NOMO-1 (cell line): Measurements from ENCODE around the gene LAMTOR2.

ENCODE experiments used
- DNase-seq, 2 experiments: peaks; one replicate each; lab custom pipeline; 2025; ENCODE audit not compliant: unreplicated experiment in 2 of 2; lab: John Stamatoyannopoulos, UW

The LAMTOR2 gene

DNA sequence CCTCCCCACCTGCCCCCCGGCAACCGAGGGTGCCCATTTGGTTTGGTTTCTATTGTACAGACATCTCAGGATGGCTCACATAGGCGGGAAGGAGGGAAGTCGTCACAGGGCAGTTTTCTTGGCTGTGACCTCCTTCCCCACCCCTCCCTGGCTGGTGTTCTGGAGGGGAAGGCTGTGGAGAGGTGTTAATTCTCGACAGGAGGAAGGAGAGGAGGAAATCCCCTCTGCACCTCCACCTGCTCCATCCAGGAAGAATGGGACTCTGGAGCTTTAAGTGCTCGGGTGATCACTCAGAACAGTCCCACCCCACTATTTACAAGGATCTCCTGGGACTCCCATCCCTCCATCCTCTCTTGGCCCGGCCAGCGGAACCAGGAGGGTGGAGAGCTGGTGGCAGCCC lies 20.1 kb downstream of the LAMTOR2 start:
- DNase-seq: no peak

DNA sequence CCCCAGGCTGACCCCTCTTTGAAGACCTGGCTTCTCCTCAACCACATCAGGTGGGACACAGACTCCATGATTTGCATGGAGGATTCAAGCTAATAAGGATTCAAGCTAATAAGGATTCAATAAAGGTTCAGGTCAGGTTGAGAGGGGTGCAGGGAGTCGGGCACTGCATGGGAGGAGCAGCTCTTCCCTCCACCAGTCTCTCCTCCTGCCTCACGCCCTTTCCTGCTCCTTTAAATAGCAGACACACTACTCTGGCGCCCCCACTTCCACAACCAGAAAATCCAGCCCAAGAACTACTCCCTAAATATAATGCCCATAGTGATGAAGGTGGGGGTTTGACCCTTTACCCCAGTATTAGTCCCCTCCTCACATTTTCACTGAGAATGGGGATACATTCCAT lies 20.6 kb downstream of the LAMTOR2 start:
- DNase-seq: no peak

DNA sequence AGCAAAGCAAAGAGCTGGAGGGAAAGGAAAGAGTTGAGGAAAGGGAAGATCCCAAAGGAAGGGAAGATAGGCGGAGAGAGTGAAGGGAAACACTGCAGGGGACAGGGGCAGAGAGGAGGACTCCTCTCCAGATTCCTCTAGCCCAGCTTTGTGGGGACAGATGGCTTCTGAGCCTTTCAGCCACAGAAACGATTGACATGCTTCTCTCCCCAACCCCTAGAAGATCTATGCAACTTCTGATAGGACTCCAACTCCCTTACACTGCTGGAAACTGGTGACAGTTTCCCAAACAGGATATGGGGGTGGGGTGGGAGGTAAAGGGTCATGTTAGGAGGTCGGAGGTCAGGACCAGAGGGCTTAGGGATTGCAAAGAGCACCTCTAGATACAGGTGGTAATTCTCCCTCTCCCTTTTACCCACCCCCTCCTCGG lies 21.2 kb downstream of the LAMTOR2 start:
- DNase-seq: no peak

DNA sequence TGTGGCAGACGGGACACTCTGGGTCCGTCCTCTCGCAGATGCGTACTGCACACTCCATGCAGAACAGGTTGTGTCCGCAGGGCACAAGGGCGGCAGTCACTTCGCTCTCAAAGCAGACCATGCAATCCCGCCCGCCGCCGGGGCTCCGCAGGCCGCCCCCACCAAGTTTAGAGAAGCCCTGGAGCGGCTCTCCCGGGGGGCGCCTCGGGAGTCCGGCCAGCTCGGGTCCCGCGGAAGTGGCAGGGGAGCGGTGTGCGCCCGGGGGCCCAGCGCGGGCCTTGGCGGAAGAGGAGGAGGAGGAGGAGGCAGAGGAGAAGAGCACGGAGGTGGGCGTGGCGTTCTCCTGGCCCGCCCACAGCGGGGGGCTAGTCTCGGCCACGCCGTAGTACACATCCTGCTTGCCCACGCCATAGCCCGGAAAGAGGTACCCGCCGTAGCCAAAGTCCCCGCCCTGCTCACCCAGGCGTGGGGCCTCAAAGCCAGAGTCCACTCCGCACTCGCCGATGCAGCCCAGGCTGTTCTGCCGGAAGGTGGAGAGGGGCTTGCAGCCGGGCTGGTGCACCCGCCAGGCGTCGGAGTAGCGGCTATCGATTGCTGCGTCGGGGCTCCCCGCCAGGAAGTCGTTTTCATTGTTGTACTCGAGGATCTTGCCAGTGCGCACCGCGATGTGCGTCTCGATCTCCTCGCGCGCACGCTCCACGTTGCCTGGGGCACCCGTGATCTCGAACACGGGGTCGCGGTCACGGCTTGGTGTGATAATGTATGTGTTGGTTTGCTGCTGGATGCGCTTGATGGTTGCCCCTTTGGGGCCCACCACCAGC lies 22.2 kb downstream of the LAMTOR2 start:
- no peak for DNase-seq

DNA sequence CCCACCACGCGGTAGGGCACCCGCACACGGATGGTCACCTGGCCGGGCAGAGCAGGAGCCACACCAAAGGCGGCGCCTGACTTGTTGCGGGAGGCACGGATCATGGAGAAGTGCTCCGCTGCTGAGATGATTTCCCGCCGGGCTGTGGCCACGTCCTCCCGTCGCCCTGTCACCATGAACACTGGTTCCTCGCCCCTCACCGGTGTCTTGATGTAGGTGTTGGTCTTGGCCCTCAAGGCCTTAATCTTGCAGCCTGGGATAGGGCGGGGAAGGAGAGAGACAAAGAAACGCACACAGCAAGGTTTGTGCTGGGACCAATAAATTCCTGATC lies 22.8 kb downstream of the LAMTOR2 start:
- no peak for DNase-seq

DNA sequence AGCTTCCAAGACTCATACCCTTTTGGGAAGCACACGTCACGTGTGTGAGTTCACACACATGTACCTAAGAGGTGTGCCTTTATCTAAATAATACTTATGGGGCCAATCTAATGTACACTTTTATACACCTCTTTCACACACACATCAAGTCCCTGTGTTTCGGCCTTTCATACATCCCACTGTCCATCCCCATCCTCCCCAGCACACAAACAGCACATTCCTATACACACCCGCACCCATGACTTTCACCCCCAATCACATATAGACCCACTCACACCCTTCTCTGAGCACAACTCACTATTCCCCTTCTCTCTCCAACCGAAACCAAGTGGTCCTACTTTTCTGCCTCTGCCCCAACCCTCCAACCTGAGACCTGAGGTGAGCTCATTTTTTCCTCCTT lies 24.1 kb downstream of the LAMTOR2 start:
- no peak for DNase-seq

DNA sequence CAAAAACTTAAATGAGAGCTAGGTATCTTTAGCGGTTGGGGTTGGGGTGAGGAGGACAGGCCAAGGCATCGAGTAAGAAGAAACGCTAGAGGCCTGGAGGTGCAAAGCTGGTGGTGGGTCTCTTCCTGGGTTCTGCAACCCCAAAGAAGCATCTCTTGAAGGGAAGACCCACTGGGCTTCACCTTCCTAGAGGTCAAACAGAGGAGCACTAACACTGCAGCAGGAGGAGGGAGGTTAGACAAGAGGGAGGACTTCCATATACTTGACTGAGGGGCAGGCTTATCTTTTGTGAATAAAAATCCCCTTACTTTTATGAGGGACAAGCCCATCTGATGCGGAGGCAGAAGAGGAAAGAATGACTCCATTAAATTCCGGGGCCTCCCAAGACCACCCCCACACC lies 25.2 kb downstream of the LAMTOR2 start:
- DNase-seq: no peak

DNA sequence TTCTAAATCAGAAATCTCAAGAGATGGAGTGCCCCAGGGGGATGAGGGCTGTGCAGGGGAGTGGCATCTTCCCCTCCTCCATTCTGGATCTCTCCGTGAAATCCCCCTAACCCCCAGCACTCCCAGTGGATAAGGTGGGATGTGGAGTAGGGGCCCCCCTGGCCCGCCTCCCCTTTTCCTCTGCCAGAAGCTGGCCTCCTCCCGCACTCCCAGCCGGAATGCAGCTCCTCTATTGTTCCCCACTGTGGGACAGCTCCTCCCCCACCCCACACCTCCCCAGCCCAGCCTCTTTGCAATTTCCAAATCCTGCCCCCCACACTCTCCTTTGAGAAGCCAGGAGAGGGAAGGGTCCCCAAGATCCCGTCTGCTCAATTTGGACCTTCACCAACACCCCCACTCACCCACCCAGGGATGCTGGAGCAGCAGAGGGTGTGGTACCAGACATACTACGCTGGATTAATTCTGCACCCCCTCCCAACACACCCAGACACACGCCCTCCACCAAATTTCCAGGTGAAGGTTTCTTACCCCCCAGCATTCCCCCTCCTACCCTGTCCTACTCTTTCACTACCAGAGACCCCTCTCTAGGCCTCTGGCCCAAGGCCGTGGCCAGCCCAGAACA lies 25.8 kb downstream of the LAMTOR2 start:
- no peak for DNase-seq

DNA sequence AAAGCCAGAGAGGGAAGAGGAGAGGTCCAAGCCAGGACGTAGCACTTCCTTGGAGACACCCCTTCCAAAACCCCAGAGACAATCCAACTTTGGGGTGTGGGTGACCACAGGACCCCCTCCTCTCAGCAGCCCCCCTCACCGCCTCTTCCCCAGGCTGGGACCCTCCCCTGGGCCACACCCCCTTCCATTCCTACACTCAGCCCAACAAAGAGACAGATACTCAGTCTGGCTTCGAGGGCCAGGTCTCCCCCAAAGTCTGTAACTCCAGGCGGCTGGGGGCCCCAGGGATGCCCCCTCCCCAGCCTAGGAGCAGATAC lies 26.2 kb downstream of the LAMTOR2 start:
- DNase-seq: no peak

DNA sequence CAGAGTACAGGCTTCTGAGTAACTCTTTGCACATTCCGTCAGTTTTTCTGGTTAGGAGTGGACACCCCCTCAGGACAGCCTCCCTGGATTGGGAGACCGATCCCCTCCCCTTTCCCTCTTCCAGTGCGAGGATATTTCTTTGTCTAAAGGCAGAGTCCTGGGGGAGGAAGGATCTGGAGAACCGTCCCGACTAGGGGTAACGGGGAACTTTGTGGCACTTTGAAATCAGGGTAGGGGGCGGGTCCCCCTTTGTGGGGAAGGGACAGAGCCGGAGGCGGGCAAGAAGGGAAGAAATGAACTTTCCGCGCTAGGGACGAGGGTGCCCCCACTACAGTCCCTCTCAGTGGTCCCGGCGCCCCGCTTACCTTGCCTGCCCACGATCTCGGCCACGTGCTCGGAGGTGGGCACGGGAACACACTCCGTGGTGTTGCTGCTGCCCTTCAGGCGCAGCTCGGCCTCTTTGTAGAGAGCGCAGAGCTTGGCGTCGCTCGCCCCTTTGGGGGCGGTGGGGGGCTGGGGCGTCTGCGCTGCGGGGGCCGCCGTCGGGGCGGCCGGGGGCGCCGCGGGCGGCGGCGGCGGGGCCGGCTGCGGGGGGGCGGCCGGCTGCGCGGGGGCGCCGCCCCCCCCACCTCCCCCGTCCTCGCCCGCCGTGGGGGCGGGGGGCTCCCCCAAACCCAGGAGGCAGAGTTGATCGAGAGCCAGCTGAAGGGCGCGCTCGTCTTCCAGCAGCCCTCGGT lies 26.8 kb downstream of the LAMTOR2 start:
- no peak for DNase-seq

DNA sequence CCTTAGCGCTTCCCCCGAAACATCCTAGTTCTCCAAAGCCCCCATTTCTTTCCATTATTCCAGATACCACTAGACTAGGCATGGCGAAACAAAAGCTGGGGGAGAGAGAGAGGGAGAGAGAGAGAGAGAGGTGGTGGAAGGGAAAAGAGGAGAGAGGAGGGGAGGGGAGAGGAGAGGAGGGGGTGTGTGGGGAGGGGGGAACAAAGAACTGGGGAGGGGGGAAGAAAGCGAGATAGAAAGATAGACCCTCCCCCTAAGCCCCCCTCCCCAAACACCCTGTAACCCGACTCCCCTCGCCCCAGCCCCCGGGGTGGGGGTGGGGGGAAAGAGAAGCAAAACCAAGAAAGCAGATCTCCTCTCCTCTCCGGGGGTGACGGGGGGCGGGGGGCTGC lies 27.3 kb downstream of the LAMTOR2 start:
- no peak for DNase-seq

DNA sequence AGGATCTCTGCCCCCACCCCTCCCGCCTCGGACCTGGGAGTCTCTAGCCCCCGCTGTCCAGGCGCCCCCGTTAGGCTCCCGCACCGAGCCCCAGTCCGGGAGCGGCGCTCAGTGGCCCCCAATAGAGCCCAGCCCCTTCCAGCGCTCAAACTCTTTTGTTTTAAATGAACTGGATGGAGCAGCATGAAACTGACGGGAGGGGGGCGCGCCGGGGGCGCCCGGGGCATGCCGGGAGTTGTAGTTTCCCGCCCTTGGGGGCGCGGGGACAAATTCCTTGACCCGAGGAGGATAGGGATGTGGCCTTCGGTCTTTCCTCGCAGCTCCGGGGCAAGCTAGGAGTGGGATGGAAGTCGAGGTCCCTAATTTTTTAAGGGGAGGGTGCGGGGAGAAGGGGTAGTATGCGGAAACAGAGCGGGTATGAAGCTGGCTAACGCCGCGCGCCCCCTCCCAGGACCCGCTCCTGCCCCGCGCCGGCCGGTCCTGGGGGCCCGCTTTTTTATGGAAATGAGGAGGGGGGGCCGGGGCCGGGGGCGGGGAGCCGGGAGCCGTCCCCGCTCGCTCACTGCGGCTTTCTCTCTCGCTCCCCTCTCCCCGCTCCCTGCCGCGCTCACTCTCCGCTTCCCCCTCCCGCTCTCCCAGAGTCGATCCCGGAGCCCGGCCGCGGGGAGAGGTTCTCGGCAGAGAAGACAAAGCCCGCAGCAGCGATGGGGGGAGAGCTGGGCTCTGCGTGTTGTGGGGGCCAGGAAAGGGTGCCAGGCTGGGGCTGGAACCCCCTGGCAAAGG lies 27.9 kb downstream of the LAMTOR2 start, which contains the start of gene MEX3A:
Gene MEX3A, minus strand, starts transcription at position 157 of the 783 bp plus-strand sequence. CDS start 467 bp downstream, outside the sequence.
- peak; percentile 42 to 54 for DNase-seq

DNA sequence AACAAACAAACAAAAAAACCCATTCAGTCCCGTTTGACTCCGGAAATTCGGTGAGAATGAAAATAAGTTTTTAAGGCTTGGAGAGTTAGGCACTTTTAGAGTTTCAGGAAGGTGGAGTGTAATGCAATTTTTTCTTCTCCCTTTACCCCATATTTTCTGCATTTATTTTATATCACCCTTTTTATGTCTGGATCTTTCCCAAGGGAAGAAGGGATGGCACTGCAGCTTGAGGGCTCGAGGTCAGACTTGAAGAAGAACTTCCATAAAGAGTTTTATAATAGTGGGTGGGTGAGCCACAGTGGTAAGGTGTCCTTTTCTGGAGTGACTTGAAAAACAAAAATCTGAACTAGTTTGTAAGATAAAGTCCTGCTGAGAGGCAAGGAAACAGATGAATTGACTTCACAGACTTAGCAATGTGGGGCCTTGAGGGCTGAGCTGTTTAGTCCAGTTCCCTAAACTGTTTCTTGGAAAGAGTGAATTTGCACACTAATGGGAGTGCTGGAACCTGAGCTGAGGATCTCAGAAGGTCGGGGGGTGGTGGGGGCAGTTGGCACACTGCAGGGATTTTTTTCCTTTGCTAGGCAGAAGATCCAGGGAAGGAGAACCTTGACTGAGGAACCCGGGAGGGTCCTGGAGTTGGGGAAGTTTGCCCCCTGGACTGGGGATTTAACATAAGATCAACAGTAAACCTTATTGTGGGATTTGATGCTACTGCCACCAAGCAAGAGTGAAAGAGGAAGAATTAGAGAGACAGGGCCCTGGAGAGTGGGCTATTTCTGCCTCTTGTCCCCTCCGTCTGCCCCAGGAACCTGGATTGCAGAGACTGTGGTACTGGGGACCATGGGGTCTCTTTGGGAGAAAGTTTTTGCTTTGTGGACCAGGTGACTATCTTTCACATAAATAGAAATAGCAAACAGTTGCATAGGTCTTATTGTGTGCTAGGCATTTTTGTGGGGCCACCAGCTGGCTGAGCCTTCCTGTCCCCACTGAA lies 29.5 kb downstream of the LAMTOR2 start:
- no peak for DNase-seq

DNA sequence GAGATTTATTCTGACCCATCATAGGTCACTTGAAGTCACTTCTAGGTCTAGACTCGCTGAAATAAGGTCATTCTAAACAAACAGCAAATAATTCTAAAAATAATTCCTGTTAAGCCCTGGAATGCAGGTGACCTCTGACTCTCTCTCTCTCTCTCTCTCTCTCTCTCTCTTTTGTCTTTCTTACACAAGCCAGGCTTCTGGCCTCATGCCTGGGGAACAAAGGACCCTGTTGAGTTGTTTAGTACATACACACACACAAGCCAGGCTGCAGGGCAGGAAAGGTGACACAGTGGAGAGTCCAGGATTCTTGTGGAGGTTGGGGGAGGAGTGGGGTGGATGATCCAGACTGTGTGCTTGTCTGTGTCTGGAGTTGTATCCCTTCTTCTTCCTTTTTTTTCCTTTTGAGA lies 31.7 kb downstream of the LAMTOR2 start:
- no peak for DNase-seq

DNA sequence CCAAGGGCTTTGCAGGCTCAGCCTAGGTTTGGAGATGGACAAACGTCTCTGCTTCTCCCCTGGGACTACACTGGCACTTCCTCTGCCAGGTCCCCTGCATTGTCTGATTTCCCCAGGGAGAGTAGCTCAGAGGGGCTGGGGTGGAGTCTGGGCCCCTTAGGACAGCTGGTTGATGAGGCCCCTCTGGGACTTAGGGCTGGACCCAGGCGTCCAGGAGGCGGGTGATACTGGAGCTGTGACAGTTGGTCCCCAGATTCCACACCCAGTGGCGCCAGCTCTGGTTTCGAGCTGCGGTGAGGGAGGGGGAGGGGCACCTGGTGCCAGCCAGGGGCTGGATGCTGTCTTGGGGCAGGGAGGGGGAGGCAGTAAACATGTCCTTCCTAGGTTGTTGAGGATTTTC lies 35.1 kb downstream of the LAMTOR2 start:
- DNase-seq: no peak

DNA sequence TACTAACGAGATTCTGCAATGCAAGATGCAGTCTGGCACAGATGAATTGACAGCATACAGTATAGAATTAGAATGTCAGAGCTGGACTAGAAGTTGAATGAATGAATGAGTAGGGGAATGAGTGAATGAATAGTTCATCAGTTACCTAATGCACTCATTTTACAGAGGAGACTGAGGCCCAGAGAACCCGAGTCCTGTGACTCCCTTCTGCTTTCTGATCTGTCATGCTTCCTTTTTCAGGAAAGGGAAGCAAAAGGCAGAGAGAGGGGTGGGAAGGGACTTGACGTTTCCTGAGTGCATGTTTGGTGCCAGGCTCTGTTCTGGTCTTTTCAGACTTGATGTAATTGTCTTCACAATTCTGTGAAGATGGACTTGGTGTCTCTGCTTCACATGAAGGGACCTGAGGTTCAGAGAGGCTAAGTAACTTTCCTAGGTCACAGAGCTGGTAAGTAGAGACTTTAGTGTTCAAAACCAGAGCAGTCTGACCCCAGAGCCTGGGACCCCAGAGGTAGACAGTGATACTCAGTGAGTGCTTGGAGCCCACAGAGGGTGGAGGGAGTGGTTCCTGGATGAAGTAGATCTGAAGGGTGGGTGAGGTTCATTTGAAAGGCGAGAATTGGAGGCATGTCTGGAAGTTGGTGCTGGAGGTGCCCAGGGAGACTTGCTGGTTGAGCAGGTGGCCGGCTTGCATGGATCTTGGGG lies 35.7 kb downstream of the LAMTOR2 start:
- DNase-seq: no peak

DNA sequence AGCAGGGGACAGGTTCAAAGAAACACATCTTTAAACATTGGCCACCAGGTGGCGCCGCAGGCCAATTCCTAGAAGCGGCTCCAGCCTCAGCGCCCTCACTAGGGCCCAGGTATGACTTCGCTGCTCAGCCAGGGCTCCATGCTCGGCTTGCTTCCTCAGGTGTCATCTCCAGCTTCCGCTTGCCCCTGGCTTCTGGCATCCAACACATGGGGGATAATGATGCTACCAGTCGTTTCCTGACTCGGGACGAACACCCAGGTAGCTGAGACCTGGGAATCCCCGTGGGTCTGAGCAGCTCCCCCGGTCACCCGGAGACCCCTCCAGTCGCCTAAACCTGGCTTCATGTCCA lies 36.2 kb downstream of the LAMTOR2 start:
- DNase-seq: peak; percentile 57 to 62

DNA sequence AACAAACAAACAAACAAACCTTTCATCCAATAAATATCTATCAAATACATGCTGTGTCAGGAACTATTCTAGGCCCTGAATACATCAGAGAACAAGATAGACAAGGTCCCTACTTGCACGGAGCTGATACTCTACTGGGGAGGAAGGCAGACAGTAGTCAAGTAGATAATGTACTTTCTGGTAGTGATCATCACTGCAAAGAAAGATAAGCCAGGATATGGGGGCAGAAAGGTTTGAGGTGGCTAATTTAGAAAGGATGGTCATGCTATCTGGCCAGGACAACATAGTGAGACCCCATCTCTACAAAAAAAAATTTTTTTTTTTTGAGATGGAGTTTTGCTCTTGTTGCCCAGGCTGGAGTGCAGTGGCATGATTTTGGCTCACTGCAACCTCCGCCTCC lies 37.0 kb downstream of the LAMTOR2 start:
- no peak for DNase-seq

DNA sequence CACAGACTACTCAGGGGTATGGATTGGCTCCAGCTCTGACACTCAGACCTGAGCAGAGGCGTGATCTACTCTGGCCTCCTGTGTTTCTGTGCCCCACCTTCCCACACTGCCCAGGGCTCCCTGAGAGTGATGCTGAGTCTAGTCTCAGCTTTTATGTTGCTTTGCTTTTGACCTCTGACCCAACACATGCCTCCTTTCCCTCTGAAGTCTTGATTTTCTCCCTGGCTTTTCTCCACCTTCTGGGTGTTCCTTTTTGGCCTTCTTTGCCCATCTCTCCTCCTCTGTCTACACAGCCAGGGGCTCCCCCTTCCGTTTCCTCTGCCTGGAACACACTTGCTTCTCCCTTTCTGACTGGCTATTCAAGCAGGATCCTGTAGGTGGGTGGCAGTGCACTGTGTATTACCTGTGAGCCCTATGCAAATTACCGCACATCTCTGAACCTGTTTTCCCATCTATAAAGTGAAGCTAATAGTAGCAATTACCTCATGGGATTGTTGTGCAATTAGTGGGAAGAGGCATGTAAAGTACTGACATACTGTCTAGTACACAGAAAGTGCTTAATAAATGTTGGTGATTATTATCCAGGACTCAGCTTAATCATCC lies 41.4 kb downstream of the LAMTOR2 start:
- DNase-seq: no peak
